OCI-LY3 (cell line): ENCODE data around the gene SLC45A3.

Experiments
- H2AFZ ChIP-seq: fragments of 200-600, 300-600 bp; shearing (Covaris generic); 2 replicates; pipeline ENCODE4 v1.6.0; 2014; ENCODE audit warnings: antibody characterized with exemption, low read depth, low read length
- H3K27ac ChIP-seq: fragments of 200-600, 300-600 bp; sonication (generic); 2 replicates; pipeline ENCODE4 v1.5.1; 2014; ENCODE audit warnings: mild to moderate bottlenecking, low read length, moderate library complexity, mixed read lengths
- H3K27me3 ChIP-seq: fragments of 200-600, 300-600 bp; sonication (generic); 2 replicates; pipeline ENCODE4 v1.6.1; 2014; ENCODE audit warnings: low read depth, low read length, mixed read lengths
- H3K36me3 ChIP-seq: fragments of 200-600, 300-600 bp; sonication (generic); replicated peaks from 2 replicates; pipeline ENCODE3; 2014; ENCODE audit warnings: low read depth, low read length, mixed read lengths
- H3K4me1 ChIP-seq: fragments of 300-600, 200-600 bp; sonication (generic); 2 replicates; pipeline ENCODE4 v1.6.1; 2014; ENCODE audit warnings: low read length, mixed read lengths
- H3K4me2 ChIP-seq: fragments of 200-600, 300-600 bp; sonication (generic); 2 replicates; pipeline ENCODE4 v1.6.1; 2014; ENCODE audit warnings: low read length, mixed read lengths
- H3K4me3 ChIP-seq: fragments of 300-600, 200-600 bp; sonication (generic); 2 replicates; pipeline ENCODE4 v1.5.1; 2014; ENCODE audit warnings: antibody characterized with exemption, mild to moderate bottlenecking, low read length, moderate library complexity
- H3K79me2 ChIP-seq: fragments of 300-600, 200-600 bp; shearing (Covaris generic); 2 replicates; pipeline ENCODE4 v1.6.1; 2014; ENCODE audit warnings: mild to moderate bottlenecking, low read length, mixed read lengths
- H3K9ac ChIP-seq: fragments of 300-600, 200-600 bp; shearing (Covaris generic); 2 replicates; pipeline ENCODE4 v1.6.0; 2014; ENCODE audit warnings: mild to moderate bottlenecking, low read length, moderate library complexity
- H3K9me3 ChIP-seq: fragments of 200-600, 300-600 bp; shearing (Covaris generic); 2 replicates; pipeline ENCODE4 v1.6.1; 2014; ENCODE audit warnings: low read length, mixed read lengths; ENCODE audit not compliant: insufficient read depth
- H4K20me1 ChIP-seq: fragments of 200-600, 300-600 bp; sonication (generic); 2 replicates; pipeline ENCODE4 v1.6.1; 2016; ENCODE audit warnings: low read length, mixed read lengths; ENCODE audit not compliant: insufficient read depth
- CTCF ChIP-seq: fragments of 200-600, 300-600 bp; sonication (generic); IDR thresholded peaks from 2 replicates; pipeline ENCODE4 v1.5.1; 2014; ENCODE audit warnings: antibody characterized with exemption, low read length, low read depth
- EZH2phosphoT487 ChIP-seq: fragments of 200-600 bp; shearing (Covaris generic); IDR thresholded peaks from 2 replicates; pipeline ENCODE4 v1.6.1; 2018; ENCODE audit warnings: antibody characterized with exemption, mixed run types, low read depth

SLC45A3 gene

GRCh38 chr1:205663286-205663936, 16.9 kb downstream of the SLC45A3 start:
- H2AFZ ChIP-seq: no peak overlapping the region
- peaks cover 46% of the 10 kb centered on the region for H3K4me1 ChIP-seq
- H3K9ac ChIP-seq: no peak overlapping the region
- no peaks in the 10 kb centered on the region for H3K27me3 ChIP-seq
- H3K4me2 ChIP-seq: no peak overlapping the region
- no peaks in the 10 kb centered on the region for H3K9me3 ChIP-seq
- H4K20me1 ChIP-seq: no peaks in the 10 kb centered on the region
- H3K4me3 ChIP-seq: no peak overlapping the region
- H3K27ac ChIP-seq: no peak overlapping the region
- TF ChIP-seq CTCF (no peak), EZH2phosphoT487 (no peak)
- peaks cover 24% of the 10 kb centered on the region for H3K36me3 ChIP-seq
- H3K79me2 ChIP-seq: peaks cover 26% of the 10 kb centered on the region

DNA sequence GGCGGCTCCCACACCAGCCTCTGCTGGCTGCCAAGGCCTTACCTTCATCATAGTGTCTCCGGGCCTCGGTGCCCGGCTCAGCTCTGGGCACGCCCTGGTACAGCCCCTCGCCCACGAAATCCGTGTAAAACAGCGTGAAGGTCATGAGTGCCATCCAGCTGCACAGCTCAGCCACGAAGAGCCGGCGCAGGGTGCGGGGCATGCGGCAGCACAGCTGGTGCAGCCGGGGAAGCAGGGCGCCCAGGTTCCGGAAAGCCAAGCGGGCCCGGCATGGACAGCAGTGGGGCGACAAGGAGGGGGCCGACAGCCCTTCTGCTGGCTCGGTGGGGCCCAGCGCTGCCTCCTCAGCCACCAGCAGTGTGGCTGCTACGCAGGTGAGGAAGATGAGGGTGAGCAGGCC, 17.5 kb downstream of the SLC45A3 start:
- no peak for TF ChIP-seq EZH2phosphoT487
- no peak for TF ChIP-seq CTCF
- H3K9ac ChIP-seq: no peak overlapping the region
- H3K79me2 ChIP-seq: peaks cover 20% of the 10 kb centered on the region
- peaks cover 40% of the 10 kb centered on the region for H3K4me1 ChIP-seq
- no peaks in the 10 kb centered on the region for H3K9me3 ChIP-seq
- H4K20me1 ChIP-seq: 0 out of 2 replicates have a peak, but pooled peaks cover 2% of the 10 kb centered on the region
- H3K27ac ChIP-seq: no peak overlapping the region
- H3K4me2 ChIP-seq: no peak overlapping the region
- no peak overlapping the region for H3K4me3 ChIP-seq
- H3K36me3 ChIP-seq: peaks cover 24% of the 10 kb centered on the region
- H2AFZ ChIP-seq: no peak overlapping the region
- H3K27me3 ChIP-seq: no peaks in the 10 kb centered on the region

DNA sequence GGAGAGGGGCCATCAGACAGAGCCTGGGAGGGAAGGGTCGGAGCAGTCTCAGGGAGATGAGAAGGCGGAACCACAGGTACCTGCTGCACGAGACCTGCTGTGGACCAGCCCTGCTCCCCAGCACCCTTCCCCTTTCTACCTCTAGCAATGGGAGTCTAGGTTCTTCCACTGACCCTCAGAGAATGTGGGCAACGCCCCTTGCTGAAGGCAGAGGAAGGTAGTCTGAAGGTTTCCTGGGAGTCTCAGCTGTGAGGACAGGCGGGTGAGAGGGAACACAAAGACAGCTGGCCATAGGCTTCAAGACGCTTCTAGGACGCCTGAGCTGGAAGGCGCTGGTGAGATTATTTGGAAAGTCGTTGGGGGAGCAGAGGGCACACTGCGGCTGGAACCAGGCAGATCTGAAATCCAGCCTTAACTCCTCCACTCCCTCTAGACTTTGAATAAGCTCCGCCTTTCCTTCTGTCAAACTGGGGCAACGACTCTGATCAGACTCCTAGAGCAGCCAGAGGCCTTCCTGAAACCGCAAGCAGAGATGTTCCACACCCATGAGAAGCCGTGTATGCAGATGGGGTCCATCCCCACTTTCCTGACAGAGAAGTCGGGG, 18.1 kb downstream of the SLC45A3 start:
- Histone ChIP-seq H3K4me2 (no peak overlapping the region), H3K9me3 (no peaks in the 10 kb centered on the region), H3K27me3 (no peaks in the 10 kb centered on the region), H3K27ac (no peak overlapping the region), H3K36me3 (peaks cover 24% of the 10 kb centered on the region), H3K9ac (no peak overlapping the region), H3K4me1 (peaks cover 36% of the 10 kb centered on the region), H4K20me1 (0 out of 2 replicates have a peak, but pooled peaks cover 3% of the 10 kb centered on the region), H2AFZ (no peak overlapping the region), H3K79me2 (peaks cover 17% of the 10 kb centered on the region), H3K4me3 (no peak overlapping the region)
- TF ChIP-seq EZH2phosphoT487 (no peak), CTCF (no peak)

DNA sequence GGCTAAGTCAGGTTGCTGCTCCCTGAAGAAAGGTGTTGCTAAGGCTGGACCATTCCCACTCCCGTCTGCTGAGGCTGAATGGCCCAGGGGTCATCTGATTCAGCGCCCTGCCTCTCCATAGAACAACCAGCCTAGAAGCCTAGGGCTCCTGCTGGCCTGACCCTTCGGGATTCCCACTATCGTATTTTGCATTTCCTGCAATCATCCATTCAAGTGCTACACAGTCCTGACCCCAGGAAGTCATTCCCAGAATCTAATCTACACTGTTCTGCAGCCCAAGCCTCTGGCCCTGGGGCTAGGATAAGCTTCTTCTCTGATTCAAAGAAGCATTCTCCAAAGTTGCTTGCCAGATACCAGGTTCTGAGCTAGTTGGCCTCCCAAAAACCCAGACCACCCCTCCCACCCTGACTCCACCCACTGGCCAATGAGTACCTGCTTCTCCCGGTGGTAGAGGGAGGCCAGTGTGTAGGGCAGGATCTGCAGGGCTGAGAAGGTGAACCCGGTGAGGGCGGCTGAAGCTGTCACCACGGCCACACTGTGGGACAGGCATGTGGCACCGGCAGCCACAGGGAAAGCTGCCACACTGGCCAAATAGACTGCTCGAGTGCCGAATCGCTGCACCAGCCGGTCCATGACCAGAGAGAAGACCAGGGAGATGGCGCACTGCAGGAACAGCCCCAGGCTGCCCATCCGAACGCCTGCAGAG, 18.7 kb downstream of the SLC45A3 start:
- H3K27ac ChIP-seq: no peak overlapping the region
- H3K36me3 ChIP-seq: peaks cover 24% of the 10 kb centered on the region
- 0 out of 2 replicates have a peak, but pooled peaks cover 3% of the 10 kb centered on the region for H4K20me1 ChIP-seq
- no peak overlapping the region for H3K9ac ChIP-seq
- peaks cover 12% of the 10 kb centered on the region for H3K79me2 ChIP-seq
- H3K4me1 ChIP-seq: peaks cover 30% of the 10 kb centered on the region
- H2AFZ ChIP-seq: no peak overlapping the region
- H3K4me3 ChIP-seq: no peak overlapping the region
- TF ChIP-seq CTCF (no peak), EZH2phosphoT487 (no peak)
- H3K4me2 ChIP-seq: no peak overlapping the region
- H3K27me3 ChIP-seq: no peaks in the 10 kb centered on the region
- no peaks in the 10 kb centered on the region for H3K9me3 ChIP-seq
